Stimulated activated naive CD8-positive, alpha-beta T cell treated with anti-CD3 and anti-CD28 coated beads, Interleukin-15, amount 100 ng/mL, for 72 hours (primary cell): ENCODE results near the gene CHI3L1.

Experiments
- ATAC-seq: fragments of 150-1000 bp; cut with Tn5 transposase; 2 replicates; pipeline ENCODE4 v1.10.0; 2021; ENCODE audit warnings: mild to moderate bottlenecking, moderate library complexity
- DNase-seq, 2 donors: peaks; one replicate each; pipeline ENCODE4 v3.0.0; 2021 to 2022
- H3K27ac Mint-ChIP-seq, 2 donors: one replicate each; pipeline ENCODE4 v1.8.0; 2022; ENCODE audit warnings: mild to moderate bottlenecking in 2 of 2, mixed read lengths in 2 of 2, moderate library complexity in 2 of 2
- H3K27me3 Mint-ChIP-seq: one replicate; pipeline ENCODE4 v1.8.0; 2022; ENCODE audit warnings: mixed read lengths
- H3K4me1 Mint-ChIP-seq: one replicate; pipeline ENCODE4 v1.8.0; 2022; ENCODE audit warnings: mild to moderate bottlenecking, mixed read lengths
- H3K4me3 Mint-ChIP-seq, 2 donors: one replicate each; pipeline ENCODE4 v1.8.0; 2022; ENCODE audit warnings: mild to moderate bottlenecking in 2 of 2, mixed read lengths in 2 of 2, moderate library complexity in 1 of 2
- H3K9me3 Mint-ChIP-seq, 2 donors: one replicate each; pipeline ENCODE4 v1.8.0; 2022; ENCODE audit warnings: mixed read lengths in 2 of 2

The CHI3L1 gene

GRCh38 chr1:203168991-203169390, 17.5 kb downstream of the CHI3L1 start:
- no peak for DNase-seq
- ATAC-seq: no peak
- Mint-ChIP-seq H3K9me3 (no peaks in the 10 kb centered on the region), H3K4me1 (peaks cover 11% of the 10 kb centered on the region), H3K27ac (peak overlapping the region; percentile 4 to 37), H3K27me3 (no peaks in the 10 kb centered on the region), H3K4me3 (no peak overlapping the region)

GRCh38 chr1:203168256-203168786, 18.2 kb downstream of the CHI3L1 start:
- Mint-ChIP-seq H3K4me3 (no peak overlapping the region), H3K4me1 (peaks cover 11% of the 10 kb centered on the region), H3K27ac (no peak overlapping the region), H3K27me3 (peaks cover 3% of the 10 kb centered on the region), H3K9me3 (no peaks in the 10 kb centered on the region)
- ATAC-seq: no peak
- no peak for DNase-seq

- Mint-ChIP-seq H3K27ac (no peak overlapping the region), H3K27me3 (peaks cover 7% of the 10 kb centered on the region), H3K4me3 (no peak overlapping the region), H3K9me3 (no peaks in the 10 kb centered on the region), H3K4me1 (peaks cover 11% of the 10 kb centered on the region)
- DNase-seq (no peak), ATAC-seq (no peak)
Observed at GRCh38 chr1:203167913-203168200, 18.6 kb downstream of the CHI3L1 start.

- Mint-ChIP-seq H3K4me1 (peaks cover 11% of the 10 kb centered on the region), H3K27ac (no peak overlapping the region), H3K27me3 (peaks cover 13% of the 10 kb centered on the region), H3K9me3 (no peaks in the 10 kb centered on the region), H3K4me3 (no peak overlapping the region)
- no peak for DNase-seq
- ATAC-seq: peak; percentile 26
Observed at GRCh38 chr1:203167026-203167912, 19.2 kb downstream of the CHI3L1 start.

GRCh38 chr1:203166192-203166940, 20.1 kb downstream of the CHI3L1 start:
- H3K4me1 Mint-ChIP-seq: peaks cover 11% of the 10 kb centered on the region
- ATAC-seq (peak; percentile 39), DNase-seq (no peak)
- H3K27me3 Mint-ChIP-seq: peaks cover 18% of the 10 kb centered on the region
- H3K9me3 Mint-ChIP-seq: no peaks in the 10 kb centered on the region
- no peak overlapping the region for H3K4me3 Mint-ChIP-seq
- peak overlapping the region; percentile 19 to 42 for H3K27ac Mint-ChIP-seq

GRCh38 chr1:203165800-203166161, 20.7 kb downstream of the CHI3L1 start:
- Mint-ChIP-seq H3K4me3 (no peak overlapping the region), H3K27me3 (peaks cover 18% of the 10 kb centered on the region), H3K27ac (no peak overlapping the region), H3K9me3 (no peaks in the 10 kb centered on the region), H3K4me1 (peaks cover 11% of the 10 kb centered on the region)
- ATAC-seq (no peak), DNase-seq (no peak)

GRCh38 chr1:203165101-203165799, 21.3 kb downstream of the CHI3L1 start:
- Mint-ChIP-seq H3K27me3 (peaks cover 18% of the 10 kb centered on the region), H3K4me3 (no peak overlapping the region)

GRCh38 chr1:203163891-203164635, 22.4 kb downstream of the CHI3L1 start:
- no peak for ATAC-seq
- H3K4me1 Mint-ChIP-seq: peaks cover 11% of the 10 kb centered on the region
- no peak for DNase-seq
- H3K4me3 Mint-ChIP-seq: no peak overlapping the region
- H3K9me3 Mint-ChIP-seq: peaks cover 0 to 2% of the 10 kb centered on the region in 2 donors
- no peak overlapping the region for H3K27ac Mint-ChIP-seq
- H3K27me3 Mint-ChIP-seq: peaks cover 25% of the 10 kb centered on the region

More at GRCh38 chr1:203165101-203165799, 21.3 kb downstream of the CHI3L1 start:
- no peak overlapping the region for H3K27ac Mint-ChIP-seq
- peaks cover 11% of the 10 kb centered on the region for H3K4me1 Mint-ChIP-seq
- no peak for ATAC-seq
- DNase-seq: no peak
- H3K9me3 Mint-ChIP-seq: no peaks in the 10 kb centered on the region

GRCh38 chr1:203162403-203162802, 24.1 kb downstream of the CHI3L1 start:
- ATAC-seq (no peak), DNase-seq (no peak)
- Mint-ChIP-seq H3K27me3 (peaks cover 28% of the 10 kb centered on the region), H3K4me3 (no peak overlapping the region), H3K27ac (no peak overlapping the region), H3K9me3 (peaks cover 0 to 6% of the 10 kb centered on the region in 2 donors), H3K4me1 (peaks cover 9% of the 10 kb centered on the region)

GRCh38 chr1:203161703-203162102, 24.8 kb downstream of the CHI3L1 start:
- Mint-ChIP-seq H3K27ac (no peak overlapping the region), H3K4me3 (no peak overlapping the region), H3K4me1 (peaks cover 4% of the 10 kb centered on the region), H3K27me3 (peaks cover 28% of the 10 kb centered on the region), H3K9me3 (peaks cover 0 to 6% of the 10 kb centered on the region in 2 donors)
- DNase-seq (no peak), ATAC-seq (no peak)

GRCh38 chr1:203161175-203161574, 25.3 kb downstream of the CHI3L1 start:
- DNase-seq (no peak), ATAC-seq (no peak)
- no peak overlapping the region for H3K27ac Mint-ChIP-seq
- no peaks in the 10 kb centered on the region for H3K4me1 Mint-ChIP-seq
- H3K4me3 Mint-ChIP-seq: no peak overlapping the region
- H3K27me3 Mint-ChIP-seq: peaks cover 28% of the 10 kb centered on the region
- H3K9me3 Mint-ChIP-seq: peaks cover 0 to 6% of the 10 kb centered on the region in 2 donors

- no peak for DNase-seq
- H3K27ac Mint-ChIP-seq: no peak overlapping the region
- H3K4me1 Mint-ChIP-seq: no peaks in the 10 kb centered on the region
- no peak for ATAC-seq
- no peak overlapping the region for H3K4me3 Mint-ChIP-seq
- H3K9me3 Mint-ChIP-seq: peaks cover 0 to 6% of the 10 kb centered on the region in 2 donors
- H3K27me3 Mint-ChIP-seq: peaks cover 28% of the 10 kb centered on the region
Observed at GRCh38 chr1:203159844-203160243, 26.7 kb downstream of the CHI3L1 start.

GRCh38 chr1:203158960-203159665, 27.4 kb downstream of the CHI3L1 start:
- Mint-ChIP-seq H3K9me3 (peaks cover 0 to 6% of the 10 kb centered on the region in 2 donors), H3K27me3 (peaks cover 28% of the 10 kb centered on the region), H3K27ac (no peak overlapping the region), H3K4me3 (no peak overlapping the region), H3K4me1 (no peaks in the 10 kb centered on the region)
- ATAC-seq: no peak
- DNase-seq: no peak

GRCh38 chr1:203158423-203158822, 28.1 kb downstream of the CHI3L1 start:
- DNase-seq (no peak), ATAC-seq (no peak)
- peaks cover 0 to 6% of the 10 kb centered on the region in 2 donors for H3K9me3 Mint-ChIP-seq
- H3K27me3 Mint-ChIP-seq: peaks cover 27% of the 10 kb centered on the region
- no peak overlapping the region for H3K4me3 Mint-ChIP-seq
- no peak overlapping the region for H3K27ac Mint-ChIP-seq
- H3K4me1 Mint-ChIP-seq: no peaks in the 10 kb centered on the region
